ENCODE results near the gene PRELID3B. TPM values are rescaled to one million over a fixed set of nuclear protein-coding genes. Genes with fewer than 3 reads are reported as not detected.

Gene PRELID3B
- total and polyA plus RNA-seq, 2 of the 8 experiments (the other 6 are each of a cell fraction or from before 2014, with no cell fraction given), result 8.1 to 50.5 TPM

DNA sequence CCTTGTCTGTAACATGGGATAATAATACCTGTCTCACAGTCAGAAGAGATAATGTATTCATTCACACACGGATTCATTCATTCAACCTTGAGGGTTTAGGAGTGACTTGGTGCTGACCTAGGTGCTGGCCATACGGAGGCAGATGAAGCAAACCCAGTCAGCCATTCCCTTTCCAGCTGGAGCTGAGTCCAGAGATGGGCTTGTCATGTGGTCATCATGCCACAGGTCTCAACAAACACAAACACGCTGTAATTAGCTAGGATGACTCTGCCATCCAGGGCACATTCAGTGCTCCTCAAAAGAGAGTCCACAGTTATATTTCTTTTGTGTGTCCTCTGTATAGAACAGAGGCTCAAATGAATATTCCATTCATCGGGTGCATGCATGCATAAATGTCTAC lies 19.5 kb upstream of the PRELID3B start:
- Histone ChIP-seq H2BK5ac (ENCODE audit: low read depth, low read length) (no peak overlapping the region), H3K9me3 (ENCODE audit: insufficient read depth in 2 of 2, low read depth in 1 of 2, low read length in 1 of 2) (no peaks in the 10 kb centered on the region), H2BK15ac (ENCODE audit: low read length) (no peak overlapping the region), H3K56ac (replicated peaks; ENCODE audit: insufficient read length, low read depth, low read length) (no peak overlapping the region), H3K36me3 (ENCODE audit: control insufficient read depth in 2 of 4, insufficient read depth in 4 of 4, low read length in 3 of 4) (no peaks in the 10 kb centered on the region), H4K5ac (ENCODE audit: insufficient read length, low read depth, low read length) (no peak overlapping the region), H3K9ac (replicated peaks in 1 of 4; ENCODE audit: extremely low read depth in 1 of 4, low read depth in 3 of 4, low read length in 3 of 4) (no peak overlapping the region), H4K91ac (replicated peaks; ENCODE audit: insufficient read length, low read length) (no peak overlapping the region), H4K20me1 (replicated peaks in 1 of 2; ENCODE audit: control insufficient read depth in 1 of 2, insufficient read depth in 2 of 2, low read length in 2 of 2) (no peaks in the 10 kb centered on the region), H2BK20ac (ENCODE audit: low read length) (no peak overlapping the region), H2AFZ (ENCODE audit: low read length) (no peak overlapping the region), H3K79me1 (ENCODE audit: low read depth, low read length) (no peaks in the 10 kb centered on the region), H2BK12ac (ENCODE audit: low read depth, low read length) (no peak overlapping the region), H3K4me2 (ENCODE audit: insufficient read depth in 1 of 2, low read depth in 2 of 2, low read length in 2 of 2) (no peak overlapping the region), H2BK120ac (replicated peaks; ENCODE audit: low read depth, low read length) (no peak overlapping the region), H3K4me3 (ENCODE audit: extremely low read depth in 1 of 4, insufficient read depth in 2 of 4, low read depth in 3 of 4, low read length in 4 of 4) (no peak overlapping the region), H3K14ac (ENCODE audit: insufficient read length) (no peak overlapping the region), H3K18ac (ENCODE audit: extremely low read depth, low read length) (no peak overlapping the region), H3K23me2 (ENCODE audit: low read depth, low read length) (no peaks in the 10 kb centered on the region), H3K79me2 (ENCODE audit: control insufficient read depth in 1 of 2, insufficient read depth in 2 of 2, low read length in 2 of 2) (no peaks in the 10 kb centered on the region), H3K27ac (ENCODE audit: low read depth, low read length) (peak overlapping the region; percentile 7; the same call in 1 of the 2 replicates), H2AK5ac (ENCODE audit: low read depth, low read length) (no peak overlapping the region), H3K27me3 (replicated peaks in 1 of 4; ENCODE audit: control insufficient read depth in 3 of 4, extremely low read depth in 1 of 4, insufficient read depth in 3 of 4, low read length in 3 of 4) (no peaks in the 10 kb centered on the region), H3K4me1 (replicated peaks in 1 of 4; ENCODE audit: control insufficient read depth in 3 of 4, insufficient read depth in 4 of 4, low read length in 3 of 4) (no peaks in the 10 kb centered on the region), H3K23ac (ENCODE audit: insufficient read length) (no peak overlapping the region), H3K4ac (replicated peaks; ENCODE audit: insufficient read length, low read depth, low read length) (no peak overlapping the region), H4K8ac (ENCODE audit: extremely low read depth, insufficient read depth, low read length) (no peak overlapping the region)
- ChIA-PET POLR2A (ENCODE audit: partially characterized antibody) (no interaction called here), CTCF (ENCODE audit: partially characterized antibody) (interaction anchor here (1.2 kb wide), 1 partner anchor 192 kb away, joined by 3 read pairs; no protein-coding TSS in a partner anchor)
- no peak for DNase-seq (ENCODE audit: low read depth in 1 of 2, low spot score in 2 of 2)
- WGBS, 2 experiments (ENCODE audit: extremely low coverage in 1 of 2, insufficient coverage in 1 of 2, insufficient read length in 1 of 2, insufficient replicate concordance in 2 of 2, low coverage in 1 of 2, low lambda C conversion rate in 2 of 2, missing lambda C conversion rate in 1 of 2), result 72% methylated on average over 4 of the region's 4 CpGs; no CpG with 5 or more reads in 1 of the 2 experiments
- FAIRE-seq, result no peak
- TF ChIP-seq POU5F1 (IDR thresholded peaks at IDR 0.05; ENCODE audit: low read depth, low read length) (no peak), RBBP5 (IDR thresholded peaks at IDR 0.05; ENCODE audit: borderline replicate concordance, low read depth, low read length) (no peak), BACH1 (IDR thresholded peaks at IDR 0.05; ENCODE audit: low read length) (no peak), CBX8 (IDR thresholded peaks at IDR 0.05; ENCODE audit: borderline replicate concordance, low read depth, low read length) (no peak), CBX5 (IDR thresholded peaks at IDR 0.05; ENCODE audit: low read depth, low read length) (no peak), BRCA1 (IDR thresholded peaks at IDR 0.05; ENCODE audit: low read depth, low read length) (no peak), NANOG (IDR thresholded peaks at IDR 0.05; ENCODE audit: insufficient read depth, low read depth, low read length, poor library complexity, severe bottlenecking) (no peak), SUZ12 (IDR thresholded peaks at IDR 0.05; ENCODE audit: low read length) (no peak)
- TF ChIP-seq, protein P1, sequence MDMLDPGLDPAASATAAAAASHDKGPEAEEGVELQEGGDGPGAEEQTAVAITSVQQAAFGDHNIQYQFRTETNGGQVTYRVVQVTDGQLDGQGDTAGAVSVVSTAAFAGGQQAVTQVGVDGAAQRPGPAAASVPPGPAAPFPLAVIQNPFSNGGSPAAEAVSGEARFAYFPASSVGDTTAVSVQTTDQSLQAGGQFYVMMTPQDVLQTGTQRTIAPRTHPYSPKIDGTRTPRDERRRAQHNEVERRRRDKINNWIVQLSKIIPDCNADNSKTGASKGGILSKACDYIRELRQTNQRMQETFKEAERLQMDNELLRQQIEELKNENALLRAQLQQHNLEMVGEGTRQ (IDR thresholded peaks at IDR 0.05; ENCODE audit: low read length), result no peak
- TF ChIP-seq, protein P2, sequence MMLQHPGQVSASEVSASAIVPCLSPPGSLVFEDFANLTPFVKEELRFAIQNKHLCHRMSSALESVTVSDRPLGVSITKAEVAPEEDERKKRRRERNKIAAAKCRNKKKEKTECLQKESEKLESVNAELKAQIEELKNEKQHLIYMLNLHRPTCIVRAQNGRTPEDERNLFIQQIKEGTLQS (IDR thresholded peaks at IDR 0.05; ENCODE audit: insufficient read depth, low read depth, low read length), result no peak
- TF ChIP-seq, protein P3, sequence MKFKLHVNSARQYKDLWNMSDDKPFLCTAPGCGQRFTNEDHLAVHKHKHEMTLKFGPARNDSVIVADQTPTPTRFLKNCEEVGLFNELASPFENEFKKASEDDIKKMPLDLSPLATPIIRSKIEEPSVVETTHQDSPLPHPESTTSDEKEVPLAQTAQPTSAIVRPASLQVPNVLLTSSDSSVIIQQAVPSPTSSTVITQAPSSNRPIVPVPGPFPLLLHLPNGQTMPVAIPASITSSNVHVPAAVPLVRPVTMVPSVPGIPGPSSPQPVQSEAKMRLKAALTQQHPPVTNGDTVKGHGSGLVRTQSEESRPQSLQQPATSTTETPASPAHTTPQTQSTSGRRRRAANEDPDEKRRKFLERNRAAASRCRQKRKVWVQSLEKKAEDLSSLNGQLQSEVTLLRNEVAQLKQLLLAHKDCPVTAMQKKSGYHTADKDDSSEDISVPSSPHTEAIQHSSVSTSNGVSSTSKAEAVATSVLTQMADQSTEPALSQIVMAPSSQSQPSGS (IDR thresholded peaks at IDR 0.05; ENCODE audit: low read length), result no peak
